ELR (cell line): ENCODE measurements around the gene GMDS.

Source experiments
- DNase-seq: peaks from one replicate; pipeline ENCODE4 v3.0.0-alpha.2; 2015; ENCODE audit warnings: low read depth

Gene GMDS

DNA sequence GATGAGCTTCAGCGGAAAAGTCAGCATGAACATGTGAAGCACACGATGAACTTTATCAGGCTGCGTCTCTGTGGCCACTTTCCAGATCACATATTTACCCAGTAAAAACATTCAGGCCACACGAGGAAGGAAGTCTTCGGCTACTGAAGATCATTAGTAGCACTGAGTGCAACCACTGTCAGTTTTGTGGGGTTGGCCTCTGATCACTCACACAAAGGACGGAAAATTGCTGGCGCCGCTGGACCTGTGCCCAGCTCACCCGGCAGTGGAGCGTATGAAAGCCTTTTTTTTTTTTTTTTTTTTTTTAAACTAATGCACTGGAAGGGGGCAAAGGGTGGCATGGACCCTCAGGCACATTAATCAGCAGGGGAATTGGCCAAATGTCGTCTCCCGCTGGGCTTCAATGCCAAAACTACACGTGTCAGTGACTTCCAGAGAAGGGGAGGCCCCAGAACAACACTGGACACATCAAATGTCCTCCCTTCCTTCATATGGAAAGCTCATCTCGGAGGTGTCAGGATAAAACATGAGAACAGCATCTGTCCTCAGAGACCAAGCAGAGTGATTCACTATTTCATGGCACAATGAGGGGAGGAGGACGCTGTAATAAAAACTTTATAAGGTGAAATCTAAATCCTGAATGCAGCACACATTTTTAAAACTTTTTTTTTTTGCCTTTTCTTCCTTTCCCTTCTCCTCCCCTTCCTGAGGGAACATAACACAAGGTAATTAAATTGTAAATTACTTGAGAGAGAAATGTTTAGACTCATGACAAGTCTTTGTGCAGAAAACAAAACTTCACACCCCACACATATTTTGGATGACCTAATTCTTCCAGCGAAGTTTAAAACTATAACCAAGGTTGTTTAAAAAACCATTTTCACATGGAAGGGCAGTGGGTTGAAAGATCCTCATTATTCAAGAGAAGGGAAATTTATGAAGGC lies 412.3 kb downstream of the GMDS start:
- DNase-seq = no peak

DNA sequence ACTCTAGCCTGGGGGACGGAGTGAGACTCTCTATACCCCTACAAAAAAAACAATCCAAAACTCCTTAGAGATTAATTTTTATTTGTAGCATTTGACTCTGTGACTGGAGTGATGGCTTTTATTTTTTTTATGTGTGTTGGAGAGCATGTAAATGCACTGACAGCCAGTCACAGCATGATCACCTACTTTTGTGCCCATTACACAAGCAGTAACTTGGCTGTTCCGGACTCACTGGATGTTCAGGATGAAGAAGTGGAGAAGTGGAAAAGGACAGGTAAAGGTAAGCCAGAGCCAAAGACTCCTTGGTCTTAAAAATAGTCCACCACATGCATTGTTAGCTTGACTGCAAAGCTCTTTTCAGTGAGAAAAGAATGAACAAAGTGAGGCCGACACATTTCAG lies 413.0 kb downstream of the GMDS start:
- DNase-seq = no peak

DNA sequence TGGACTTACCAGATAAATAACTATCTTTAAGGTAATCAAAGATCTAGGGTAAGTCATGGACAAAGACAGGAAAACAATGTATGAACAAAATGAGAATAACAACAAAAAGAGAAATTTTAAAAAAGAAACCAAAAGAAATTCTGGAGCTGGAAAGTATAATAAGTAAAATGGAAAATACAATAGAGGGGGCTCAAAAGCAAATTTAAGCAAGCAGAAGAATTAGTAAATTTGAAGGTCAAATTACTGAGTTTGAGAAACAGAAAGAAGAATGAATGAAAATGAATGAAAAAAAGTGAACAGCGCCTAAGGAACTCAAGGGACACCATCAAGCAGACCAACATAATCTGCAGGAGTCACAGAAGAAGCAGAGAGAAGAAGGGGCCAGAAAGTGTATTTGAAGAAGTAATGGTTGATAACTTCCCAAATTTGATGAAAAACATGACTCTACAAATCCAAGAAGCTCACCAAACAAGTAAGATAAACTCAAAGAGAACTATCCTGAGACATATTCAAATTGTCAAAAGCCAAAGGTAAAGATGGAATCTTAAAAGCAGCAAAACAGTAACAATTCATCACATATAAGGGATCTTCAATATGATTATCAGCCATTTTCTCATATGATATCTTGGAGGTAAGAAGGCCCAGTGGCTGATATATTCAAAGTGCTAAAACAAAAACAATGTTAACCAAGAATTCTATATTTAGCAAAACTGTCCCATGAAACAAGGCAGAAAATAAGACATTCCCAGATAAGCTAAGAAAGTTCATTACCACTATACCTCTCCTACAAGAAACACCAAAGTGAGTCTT lies 417.2 kb downstream of the GMDS start:
- DNase-seq = no peak

DNA sequence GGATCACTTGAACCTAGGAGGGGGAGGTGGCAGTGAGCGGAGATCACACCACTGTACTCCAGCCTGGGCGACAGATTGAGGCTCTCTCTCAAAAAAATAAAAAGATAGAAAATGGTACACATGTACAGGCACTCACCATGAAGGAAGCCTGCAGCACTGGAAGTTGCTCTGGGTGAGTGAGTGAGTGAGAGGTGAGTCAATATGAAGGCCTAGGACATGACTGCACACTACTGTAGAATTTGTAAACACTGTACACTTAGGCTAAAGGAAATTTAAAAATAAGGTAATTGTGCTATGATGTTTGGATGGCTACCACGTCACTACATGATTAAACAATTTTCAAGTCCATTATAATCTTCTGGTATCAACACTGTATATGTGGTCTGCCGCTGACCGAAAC lies 419.5 kb downstream of the GMDS start:
- peak; percentile 75 for DNase-seq

DNA sequence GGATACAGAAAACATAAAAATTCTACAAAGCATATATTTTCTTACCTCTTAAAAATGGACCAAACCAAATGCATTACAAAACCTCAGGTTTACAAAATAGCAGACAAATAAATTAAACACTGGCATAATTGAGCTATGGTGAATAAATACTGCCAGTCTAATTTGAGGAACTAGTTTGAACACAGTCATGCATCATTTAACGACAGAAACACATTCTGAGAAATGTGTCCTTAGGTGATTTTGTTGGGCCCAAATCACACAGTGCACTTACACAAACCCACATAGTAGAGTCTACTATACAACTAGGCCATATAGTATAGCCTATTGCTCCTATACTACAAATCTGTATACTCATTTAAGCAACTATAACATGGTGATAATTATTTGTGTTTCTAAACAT lies 420.1 kb downstream of the GMDS start:
- DNase-seq = no peak

DNA sequence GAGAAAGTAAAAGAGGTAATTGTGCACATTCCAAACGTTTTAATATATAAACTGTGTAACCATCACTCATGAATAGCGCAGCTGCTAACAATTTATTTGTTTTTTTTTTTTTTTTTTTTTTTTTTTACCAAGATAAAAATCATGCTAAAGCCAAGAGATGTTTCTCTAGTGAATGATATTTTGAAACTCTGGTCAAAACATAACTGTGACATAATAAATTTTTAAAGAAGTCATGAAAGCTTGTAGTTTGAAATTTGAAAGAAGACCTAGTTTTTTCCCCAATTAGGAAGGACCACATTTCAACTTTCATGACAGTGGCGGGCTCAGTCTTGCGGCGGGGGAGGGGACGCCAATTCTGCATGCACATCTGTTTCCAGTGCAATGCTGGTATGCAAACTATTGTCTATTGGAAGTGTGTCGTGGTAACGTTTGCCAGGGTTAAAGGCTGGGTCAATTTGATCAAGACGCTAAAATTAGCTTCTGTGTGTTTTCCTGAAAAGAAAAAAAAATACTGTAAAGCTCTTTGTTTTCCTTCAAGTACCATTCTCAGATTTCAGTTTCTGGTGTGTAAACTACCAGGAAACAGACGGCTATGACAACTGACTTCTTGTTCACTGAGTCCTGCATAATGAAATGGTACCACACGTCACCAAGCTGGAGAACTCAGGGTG lies 423.8 kb downstream of the GMDS start:
- peak; percentile 5 for DNase-seq

DNA sequence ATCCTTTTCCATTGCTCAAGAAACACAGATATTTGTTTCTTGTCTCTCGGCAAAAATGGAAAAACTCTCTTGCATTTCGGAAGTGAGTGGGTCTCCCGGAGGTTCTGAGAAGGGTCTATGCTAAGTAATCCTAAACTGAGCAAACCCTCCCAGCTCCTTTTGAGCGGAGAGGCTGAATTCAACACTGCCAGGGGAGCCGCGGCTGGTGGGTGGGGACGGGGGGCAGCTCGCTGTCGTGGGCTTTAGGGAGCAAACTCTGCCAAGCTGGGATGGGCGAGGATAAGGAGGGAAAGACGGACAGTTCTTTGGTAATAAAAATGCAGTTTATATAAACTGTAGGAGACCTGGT lies 424.3 kb downstream of the GMDS start:
- peak; percentile 7 for DNase-seq

DNA sequence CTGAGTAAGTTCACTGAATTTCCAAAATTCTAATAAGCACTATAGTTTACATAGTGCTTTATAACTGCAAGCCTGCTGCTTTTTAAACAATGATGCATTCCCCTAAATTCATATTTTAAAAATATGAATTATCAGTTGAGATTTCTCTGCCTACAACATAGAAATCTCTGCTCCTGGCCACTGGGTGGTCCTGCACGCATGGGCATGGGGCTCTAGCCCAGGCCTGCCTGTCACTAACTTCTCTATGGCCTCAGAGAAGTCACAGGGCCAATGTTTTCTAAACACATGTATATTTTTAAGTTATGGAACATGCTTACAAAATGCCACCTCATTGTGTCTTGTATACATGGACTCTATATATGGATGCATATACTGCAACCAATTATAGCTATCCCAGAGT lies 424.7 kb downstream of the GMDS start:
- DNase-seq = no peak

DNA sequence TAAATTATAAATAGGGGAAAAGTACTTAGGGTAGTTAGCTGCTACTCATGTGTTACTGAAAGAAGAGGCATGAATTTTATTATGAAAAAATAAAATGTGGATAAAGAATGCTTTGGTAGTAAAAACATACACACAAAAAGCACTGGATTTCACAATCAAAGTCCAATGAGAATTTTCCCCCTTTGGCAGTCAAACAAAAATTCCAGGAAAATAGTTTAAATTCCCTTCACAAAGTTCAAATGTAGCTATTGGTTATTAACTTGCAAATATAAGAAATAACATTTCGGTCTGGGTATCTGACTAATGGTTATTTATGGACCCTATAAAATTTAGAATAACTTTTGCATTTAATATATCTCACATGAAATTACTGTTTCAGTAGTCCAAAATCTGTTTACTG lies 425.2 kb downstream of the GMDS start:
- DNase-seq = peak; percentile 35

DNA sequence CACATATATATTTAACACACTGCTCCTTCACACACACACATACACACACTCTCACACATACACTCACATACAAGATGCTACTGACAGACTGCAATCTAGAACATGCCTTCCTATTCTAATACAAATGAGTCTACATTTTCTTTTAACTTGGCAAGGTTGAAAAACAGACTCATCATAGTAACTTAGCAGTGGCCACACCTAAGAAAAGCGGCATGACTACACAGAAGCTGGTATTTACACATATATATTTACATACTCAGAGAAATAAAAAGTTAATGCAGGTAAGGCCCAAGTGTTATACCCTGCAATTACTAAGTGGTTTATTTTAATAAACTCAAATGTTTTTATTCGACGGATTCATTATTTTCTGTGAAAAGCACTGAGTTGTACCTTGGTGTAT lies 426.4 kb downstream of the GMDS start:
- DNase-seq = no peak

DNA sequence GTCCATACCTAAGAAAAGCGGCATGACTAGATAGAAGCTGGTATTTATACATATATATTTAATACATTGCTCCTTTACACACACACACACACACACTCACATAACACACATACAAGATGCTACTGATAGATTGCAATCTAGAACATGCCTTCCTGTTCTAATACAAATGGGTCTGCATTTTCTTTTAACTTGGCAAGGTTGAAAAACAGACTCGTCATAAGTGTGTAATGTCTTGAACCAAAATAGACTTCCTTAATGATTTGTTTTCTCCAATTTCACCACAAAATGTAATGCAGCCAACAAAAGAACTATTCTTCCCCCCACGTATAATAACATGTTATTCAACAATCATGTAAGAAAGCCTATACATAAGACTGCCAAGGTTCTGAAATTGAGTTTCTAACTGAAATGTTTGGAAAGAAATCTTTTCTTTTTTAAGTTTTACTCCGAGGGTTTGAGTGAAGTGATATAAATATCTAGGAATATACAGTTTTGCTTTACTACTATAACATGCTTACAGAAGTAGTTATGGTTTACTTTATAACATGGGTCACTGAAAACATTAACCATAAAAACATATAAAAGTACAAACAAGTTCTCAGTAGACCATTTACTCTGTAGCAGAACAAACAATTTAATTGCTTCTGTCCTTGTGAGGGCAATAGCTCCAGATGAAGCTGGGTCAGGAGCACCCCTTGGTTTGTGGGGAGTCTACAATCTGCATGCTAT lies 428.2 kb downstream of the GMDS start:
- no peak for DNase-seq

DNA sequence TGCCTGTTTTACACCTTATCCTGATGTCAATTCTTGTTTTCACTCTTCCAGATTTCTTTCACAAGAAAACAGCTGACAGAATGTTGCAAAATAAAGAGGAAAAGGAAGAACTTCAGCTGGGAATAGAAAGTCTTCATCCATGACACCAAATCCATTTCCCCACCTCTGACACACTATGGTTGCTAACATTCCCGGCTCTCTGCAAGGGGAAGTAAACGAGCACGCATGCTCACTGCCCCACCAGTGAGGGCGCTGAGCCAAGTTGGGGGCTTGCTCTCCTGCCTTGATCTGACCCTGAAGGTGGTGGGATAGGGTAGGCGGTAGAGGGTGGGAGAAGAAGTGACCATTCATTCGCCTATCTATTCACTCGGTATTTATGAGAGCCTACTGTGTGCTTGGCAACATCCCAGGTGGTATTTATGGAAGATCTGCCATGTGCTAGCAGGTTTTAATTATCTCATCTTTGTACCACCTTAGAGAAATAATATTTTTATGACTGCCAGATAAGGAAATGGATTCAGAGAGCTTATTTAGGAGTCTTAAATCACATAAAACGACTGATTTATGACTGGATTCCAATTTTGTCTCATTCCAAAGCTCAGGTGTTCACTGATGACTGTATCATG lies 429.5 kb downstream of the GMDS start:
- no peak for DNase-seq

DNA sequence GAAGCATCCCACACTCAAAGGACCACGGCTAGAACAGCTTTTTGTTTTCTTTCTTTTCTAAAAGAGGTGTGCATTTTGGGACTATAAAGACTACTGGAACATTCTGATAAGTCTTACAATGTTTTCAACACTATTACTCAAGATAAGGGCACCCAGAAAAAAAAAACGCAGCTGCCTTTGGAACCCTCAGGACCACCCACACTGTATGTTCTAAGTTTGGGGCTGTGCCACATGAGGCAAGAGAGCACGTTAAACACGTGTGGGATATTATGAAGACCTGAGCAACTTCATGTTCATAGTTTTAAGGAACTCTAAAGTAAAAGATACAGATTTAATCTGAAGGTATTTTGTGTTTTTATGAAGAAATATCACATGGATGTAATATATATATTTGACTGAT lies 431.1 kb downstream of the GMDS start:
- DNase-seq = no peak

DNA sequence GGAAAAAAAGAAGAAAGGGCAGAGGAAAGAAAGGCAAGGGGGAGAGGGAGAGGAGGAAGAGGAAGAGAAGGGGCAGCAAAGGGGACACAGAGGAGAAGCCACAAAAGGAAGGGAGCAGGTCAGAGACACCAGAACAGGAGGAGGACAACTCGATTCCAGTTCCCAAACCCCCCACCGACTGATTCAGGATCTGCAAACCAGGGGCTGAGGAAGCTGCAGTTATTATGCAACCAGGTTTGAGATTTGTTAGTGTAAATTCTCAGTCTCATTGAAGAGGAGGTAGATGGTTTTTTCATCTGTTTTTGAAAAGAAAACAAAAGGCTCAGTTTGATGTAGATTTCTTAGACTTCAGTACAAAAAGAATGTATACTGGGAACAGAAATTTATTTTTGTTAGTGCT lies 432.9 kb downstream of the GMDS start:
- DNase-seq = no peak

DNA sequence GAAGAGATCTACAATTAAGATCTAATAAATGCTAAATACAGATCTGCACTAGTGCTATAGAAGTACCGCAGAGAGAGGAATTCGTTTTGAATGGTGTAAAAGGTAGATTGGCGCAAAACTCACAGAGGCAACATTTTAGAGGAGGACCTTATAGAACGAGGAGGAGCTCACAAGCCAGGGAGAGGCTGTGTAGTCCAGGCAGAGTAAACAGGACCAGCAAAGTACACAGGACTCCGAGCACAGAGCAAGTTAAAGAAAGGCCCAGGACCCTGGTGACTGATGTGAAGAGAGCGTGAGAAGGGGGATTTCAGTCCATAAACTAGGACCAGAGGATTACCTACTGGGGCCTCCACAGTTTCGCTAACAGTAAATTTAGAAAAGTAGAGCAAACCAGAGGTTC lies 433.4 kb downstream of the GMDS start:
- no peak for DNase-seq

DNA sequence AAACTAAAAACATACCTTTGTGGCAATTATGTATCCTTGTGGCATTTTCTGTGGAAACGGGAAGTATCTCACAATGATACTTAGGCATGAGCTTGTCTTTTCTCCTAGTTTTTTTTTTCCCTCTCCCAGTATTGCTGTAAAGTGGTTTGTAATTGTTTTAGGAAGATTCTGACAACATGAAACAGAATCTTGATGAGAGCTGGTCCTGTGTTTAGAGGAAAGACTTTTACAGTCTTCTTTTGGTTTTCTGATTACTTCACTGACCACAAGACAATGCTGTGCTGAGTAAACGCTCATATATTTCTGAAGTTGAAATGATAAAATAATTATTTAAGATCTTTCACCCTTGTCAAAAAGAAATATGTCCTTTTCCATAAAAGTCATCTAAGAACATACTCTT lies 434.5 kb downstream of the GMDS start:
- no peak for DNase-seq

DNA sequence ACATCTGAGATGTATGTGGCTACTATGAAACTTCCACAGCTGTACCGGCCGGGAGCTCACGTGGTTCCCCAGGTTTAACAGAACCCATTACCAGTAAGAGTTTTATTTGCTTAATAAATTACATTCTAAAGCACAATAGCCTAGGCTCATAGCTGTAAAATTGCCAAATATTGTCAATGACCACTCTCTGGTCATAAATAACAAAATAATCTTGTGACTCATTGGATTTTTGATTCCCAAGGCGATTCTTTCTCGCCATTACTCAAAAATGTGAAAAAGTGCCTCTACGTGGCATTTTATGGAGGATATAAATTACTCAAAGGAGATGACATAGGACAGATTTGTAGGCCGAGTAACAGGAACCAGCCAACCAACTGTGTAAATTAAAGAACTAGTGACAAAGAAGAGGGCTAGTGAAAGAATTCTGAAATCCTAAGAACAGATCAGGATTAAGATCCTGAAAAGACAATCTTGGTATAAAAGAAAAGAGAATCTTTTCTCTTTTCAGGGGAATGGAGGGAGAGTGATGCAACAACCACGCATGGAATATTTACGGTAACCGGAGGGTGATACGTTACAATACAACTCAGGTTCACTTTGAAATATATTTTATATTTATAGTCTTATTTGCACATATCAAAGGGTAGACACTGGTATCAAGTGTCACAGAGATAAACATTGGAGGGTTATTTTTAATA lies 436.0 kb downstream of the GMDS start:
- no peak for DNase-seq

DNA sequence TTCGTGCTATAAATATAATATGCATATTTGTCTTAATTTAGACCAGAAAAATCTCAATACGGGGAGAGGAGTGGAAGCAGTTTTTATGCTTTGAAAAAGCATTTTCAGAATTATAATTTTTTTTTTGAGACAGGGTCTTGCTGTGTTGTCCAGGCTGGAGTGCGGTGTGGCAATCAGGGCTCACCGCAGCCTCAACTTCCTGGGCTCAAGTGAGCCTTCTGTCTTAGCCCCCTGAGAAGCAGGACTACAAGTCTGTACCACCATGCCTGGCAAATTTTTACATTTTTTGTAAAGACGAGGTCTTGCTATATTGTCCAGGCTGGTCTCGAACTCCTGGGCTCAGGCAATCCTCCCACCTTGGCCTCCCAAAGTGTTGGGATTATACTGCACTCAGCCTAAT lies 438.5 kb downstream of the GMDS start:
- no peak for DNase-seq

DNA sequence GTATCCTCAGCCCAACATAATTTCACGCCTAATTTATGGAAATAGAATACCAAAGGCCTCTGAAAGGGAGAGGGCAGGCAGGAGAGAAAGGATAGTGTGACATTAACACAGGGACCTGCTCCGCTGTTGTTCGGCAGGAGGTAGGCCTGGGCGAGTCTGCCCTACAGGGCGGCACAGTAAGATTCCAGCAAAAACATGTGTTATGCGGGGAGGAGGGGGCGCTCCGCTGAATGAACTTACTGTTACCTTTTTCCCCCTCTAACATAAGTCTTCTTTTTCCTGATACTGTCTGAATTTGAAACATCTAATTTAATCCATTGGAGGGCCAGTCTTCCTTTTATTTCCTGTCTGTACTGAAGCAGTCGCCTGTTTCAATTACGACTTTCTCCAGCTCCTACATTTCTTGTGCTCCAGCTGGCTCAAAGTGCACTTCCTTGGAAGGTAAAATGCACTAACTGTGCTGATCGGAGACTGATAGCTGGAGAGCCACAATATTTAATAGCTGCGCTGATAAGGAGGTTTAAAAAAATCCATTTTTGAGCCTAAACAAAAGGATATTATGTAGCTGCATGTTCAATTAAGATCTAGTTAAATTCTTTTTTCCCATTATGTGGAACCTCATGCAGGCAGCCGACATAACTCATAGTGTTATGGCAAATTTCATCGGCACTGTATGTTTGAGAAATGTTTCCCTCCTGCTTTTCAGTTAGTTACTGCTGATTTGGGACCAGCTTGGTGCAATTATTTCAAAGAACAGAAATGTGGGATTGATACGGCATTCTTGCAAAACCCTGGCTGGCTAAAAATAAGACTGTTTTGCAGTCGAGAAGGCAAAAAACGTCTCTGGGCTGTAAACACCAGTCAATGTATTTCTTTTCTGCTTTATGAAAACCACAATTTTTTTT lies 442.7 kb downstream of the GMDS start:
- no peak for DNase-seq

DNA sequence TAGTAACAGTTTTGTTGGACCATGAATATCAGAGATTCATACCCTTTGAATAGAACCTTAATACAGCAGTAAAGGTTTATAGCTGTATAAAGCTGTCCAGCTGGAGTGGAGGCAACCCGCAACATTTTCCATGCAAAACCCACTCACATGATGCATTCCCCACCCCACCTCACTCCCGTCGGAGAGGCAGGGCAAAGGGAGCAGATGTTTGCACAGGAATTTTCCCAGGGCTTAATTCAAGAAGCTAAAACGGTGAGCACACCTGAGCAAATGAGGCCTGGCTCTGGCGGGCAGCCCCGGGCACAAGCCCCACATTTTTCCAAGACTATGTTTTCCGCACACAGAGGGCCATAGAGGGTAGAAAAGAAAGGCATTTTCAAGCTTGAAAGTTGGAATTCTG lies 444.0 kb downstream of the GMDS start:
- DNase-seq = no peak
